ENCODE measurements around the gene JMJD1C. TPM values are rescaled to one million over a fixed set of nuclear protein-coding genes. Genes with fewer than 3 reads are reported as not detected.

JMJD1C gene, protein sequence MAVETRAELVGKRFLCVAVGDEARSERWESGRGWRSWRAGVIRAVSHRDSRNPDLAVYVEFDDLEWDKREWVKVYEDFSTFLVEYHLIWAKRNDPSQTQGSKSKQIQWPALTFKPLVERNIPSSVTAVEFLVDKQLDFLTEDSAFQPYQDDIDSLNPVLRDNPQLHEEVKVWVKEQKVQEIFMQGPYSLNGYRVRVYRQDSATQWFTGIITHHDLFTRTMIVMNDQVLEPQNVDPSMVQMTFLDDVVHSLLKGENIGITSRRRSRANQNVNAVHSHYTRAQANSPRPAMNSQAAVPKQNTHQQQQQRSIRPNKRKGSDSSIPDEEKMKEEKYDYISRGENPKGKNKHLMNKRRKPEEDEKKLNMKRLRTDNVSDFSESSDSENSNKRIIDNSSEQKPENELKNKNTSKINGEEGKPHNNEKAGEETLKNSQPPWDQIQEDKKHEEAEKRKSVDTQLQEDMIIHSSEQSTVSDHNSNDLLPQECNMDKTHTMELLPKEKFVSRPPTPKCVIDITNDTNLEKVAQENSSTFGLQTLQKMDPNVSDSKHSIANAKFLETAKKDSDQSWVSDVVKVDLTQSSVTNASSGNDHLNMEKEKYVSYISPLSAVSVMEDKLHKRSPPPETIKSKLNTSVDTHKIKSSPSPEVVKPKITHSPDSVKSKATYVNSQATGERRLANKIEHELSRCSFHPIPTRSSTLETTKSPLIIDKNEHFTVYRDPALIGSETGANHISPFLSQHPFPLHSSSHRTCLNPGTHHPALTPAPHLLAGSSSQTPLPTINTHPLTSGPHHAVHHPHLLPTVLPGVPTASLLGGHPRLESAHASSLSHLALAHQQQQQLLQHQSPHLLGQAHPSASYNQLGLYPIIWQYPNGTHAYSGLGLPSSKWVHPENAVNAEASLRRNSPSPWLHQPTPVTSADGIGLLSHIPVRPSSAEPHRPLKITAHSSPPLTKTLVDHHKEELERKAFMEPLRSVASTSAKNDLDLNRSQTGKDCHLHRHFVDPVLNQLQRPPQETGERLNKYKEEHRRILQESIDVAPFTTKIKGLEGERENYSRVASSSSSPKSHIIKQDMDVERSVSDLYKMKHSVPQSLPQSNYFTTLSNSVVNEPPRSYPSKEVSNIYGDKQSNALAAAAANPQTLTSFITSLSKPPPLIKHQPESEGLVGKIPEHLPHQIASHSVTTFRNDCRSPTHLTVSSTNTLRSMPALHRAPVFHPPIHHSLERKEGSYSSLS (N-terminal part only)
- 65.0 TPM for total RNA-seq

- Histone ChIP-seq H3K9me3 (no peaks in the 10 kb centered on the region), H3K4me1 (peaks cover 0 to 19% of the 10 kb centered on the region in 2 donors), H3K36me3 (no peaks in the 10 kb centered on the region), H3K4me3 (peak within 1 kb of the TSS; percentile 88 to 100), H3K27me3 (no peaks in the 10 kb centered on the region), H3K27ac (peak within 1 kb of the TSS; percentile 88 to 99)
- peak; percentile 21 to 88 for DNase-seq (ENCODE audit: low spot score in 2 of 2)
- TF ChIP-seq CTCF (IDR thresholded peaks at IDR 0.05): no peak
- intact Hi-C loops (cut with DNase I): loop anchor here (2.0 to 5.0 kb wide), 7 partner anchors 55 to 332 kb away; partner anchors contain the start of gene REEP3
These were observed at the start of gene JMJD1C for GRCh38 chr10:63465293-63466143. TSS of gene JMJD1C (minus strand) at chr10:63465977. CDS start at chr10:63465662, 315 bp downstream.

DNA sequence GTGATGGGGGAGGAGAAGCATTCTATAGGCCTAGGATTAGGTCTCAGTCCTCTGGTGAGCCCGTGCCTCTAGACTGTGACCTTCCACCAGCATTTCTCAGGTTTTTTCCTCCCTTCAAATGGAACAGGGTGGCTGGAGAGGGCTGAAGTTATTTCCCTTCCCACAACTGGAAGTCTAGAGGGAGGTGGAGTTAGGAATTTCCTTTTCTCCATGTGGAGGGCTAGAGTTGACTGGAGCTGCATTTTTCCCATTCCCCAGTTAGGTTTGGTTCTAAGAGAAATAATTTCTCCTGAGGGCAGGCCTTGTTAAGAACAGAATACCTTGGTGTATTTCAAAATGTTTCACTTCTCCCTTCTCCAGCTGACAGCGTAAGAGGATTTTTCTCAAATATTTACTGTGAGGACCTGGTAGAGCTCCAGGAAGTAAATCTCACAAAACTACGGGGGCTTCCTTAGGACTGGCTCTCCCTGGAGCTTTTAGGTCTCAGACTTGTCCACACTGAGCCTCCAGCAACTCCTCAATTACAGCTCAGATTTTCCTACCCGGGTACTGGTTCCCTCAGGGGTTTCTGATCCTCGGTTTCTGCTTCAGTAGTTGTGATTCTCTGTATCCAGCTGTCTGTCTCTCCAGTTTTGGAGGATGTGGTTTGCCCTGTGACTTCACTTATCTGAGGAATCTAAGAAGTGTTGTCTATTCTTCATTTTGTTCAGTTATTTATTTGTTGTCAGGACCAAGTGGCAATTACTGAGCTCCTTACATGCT is 49.4 kb upstream of the JMJD1C start:
- Histone ChIP-seq H3K4me1 (peaks cover 0 to 28% of the 10 kb centered on the region in 2 donors), H3K9me3 (no peaks in the 10 kb centered on the region), H3K27me3 (no peaks in the 10 kb centered on the region), H3K27ac (peak overlapping the region; percentile 81 to 87), H3K4me3 (peak overlapping the region; percentile 20 to 39), H3K36me3 (no peaks in the 10 kb centered on the region)
- DNase-seq (ENCODE audit: low spot score in 2 of 2): no peak
- TF ChIP-seq CTCF (IDR thresholded peaks at IDR 0.05): no peak
- intact Hi-C loops (cut with DNase I): no loop called here

GRCh38 chr10:63506554-63506953 is 40.8 kb upstream of the JMJD1C start:
- peak overlapping the region; percentile 36 to 54 for H3K27ac ChIP-seq
- H3K9me3 ChIP-seq: no peaks in the 10 kb centered on the region
- H3K36me3 ChIP-seq: no peaks in the 10 kb centered on the region
- no peak overlapping the region for H3K4me3 ChIP-seq
- TF ChIP-seq CTCF (IDR thresholded peaks at IDR 0.05): no peak
- H3K4me1 ChIP-seq: peaks cover 0 to 8% of the 10 kb centered on the region in 2 donors
- intact Hi-C loops (cut with DNase I): no loop called here
- no peaks in the 10 kb centered on the region for H3K27me3 ChIP-seq
- DNase-seq (ENCODE audit: low spot score in 2 of 2): no peak

DNA sequence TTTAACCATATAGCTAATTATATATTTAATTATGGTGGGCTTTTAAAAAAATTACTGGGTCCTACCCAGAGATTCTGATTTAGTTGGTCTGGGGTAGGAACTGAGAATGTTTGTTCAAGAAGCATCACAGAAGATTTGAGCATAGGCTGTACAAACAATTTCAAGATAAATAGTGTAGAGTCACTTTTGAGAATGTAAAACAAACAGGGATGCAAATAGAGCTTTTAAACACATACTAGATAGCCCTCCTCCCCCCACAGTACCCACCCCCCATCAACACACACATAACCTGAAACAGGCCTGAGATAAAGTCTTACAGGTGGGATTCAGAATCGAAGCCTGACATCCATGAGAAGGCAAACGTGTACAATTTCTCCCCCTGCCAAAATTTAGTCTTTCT is 39.8 kb upstream of the JMJD1C start:
- Histone ChIP-seq H3K9me3 (no peaks in the 10 kb centered on the region), H3K27ac (peak overlapping the region; percentile 16 to 54), H3K36me3 (no peaks in the 10 kb centered on the region), H3K4me3 (no peak overlapping the region), H3K4me1 (peaks cover 0 to 8% of the 10 kb centered on the region in 2 donors), H3K27me3 (no peaks in the 10 kb centered on the region)
- TF ChIP-seq CTCF (IDR thresholded peaks at IDR 0.05): no peak
- intact Hi-C loops (cut with DNase I): no loop called here
- DNase-seq (ENCODE audit: low spot score in 2 of 2): no peak

All from ascending aorta (tissue), 2 donors.